Panc1 (cell line): ENCODE results near the gene POU4F1. TPM values are rescaled to one million over a fixed set of nuclear protein-coding genes. Genes with fewer than 3 reads are reported as not detected.

Experiments
- ATAC-seq: fragments of 200-7000 bp; cut with Tn5 transposase; 2 replicates; pipeline ENCODE4 v1.9.1; 2020; ENCODE audit warnings: mild to moderate bottlenecking, moderate library complexity
- BruUV-seq: library from RNA; stranded (reverse); fragments of 400-500 nt; replicated peaks from 2 replicates; lab custom pipeline; 2021; lab: Mats Ljungman, UMichigan
- CTCF ChIA-PET: fragments of 300-600 bp; sonication (Branson Sonifier 250); formaldehyde crosslinking; loops from one replicate; lab custom pipeline; 2022; ENCODE audit warnings: antibody characterized with exemption; lab: Charles Lee
- POLR2A ChIA-PET: fragments of 300-600 bp; sonication (Branson Sonifier 250); formaldehyde crosslinking; loops from one replicate; lab custom pipeline; 2022; ENCODE audit warnings: antibody characterized with exemption; lab: Charles Lee
- DNase-seq: peaks from one replicate; pipeline ENCODE4 v3.0.0-alpha.2; 2010; ENCODE audit warnings: low read depth, low spot score
- H3K27ac ChIP-seq: 2 replicates; pipeline ENCODE4 v1.5.1; 2011; ENCODE audit warnings: mild to moderate bottlenecking, low read length, inconsistent platforms
- H3K27me3 ChIP-seq: fragments of 200-500 bp; sonication (Bioruptor generic); 2 replicates; pipeline ENCODE4 v1.6.0; 2014; ENCODE audit warnings: low read length, inconsistent platforms; ENCODE audit not compliant: control insufficient read depth, insufficient read depth
- H3K36me3 ChIP-seq: fragments of 200-500 bp; sonication (Bioruptor generic); 2 replicates; pipeline ENCODE4 v1.5.1; 2014; ENCODE audit warnings: inconsistent platforms, mild to moderate bottlenecking, low read length, moderate library complexity; ENCODE audit not compliant: control insufficient read depth, insufficient read depth
- H3K4me1 ChIP-seq: 2 replicates; pipeline ENCODE4 v1.5.1; 2011; ENCODE audit warnings: inconsistent platforms, mild to moderate bottlenecking, low read length, moderate library complexity; ENCODE audit not compliant: control insufficient read depth, insufficient read depth
- H3K4me3 ChIP-seq, 2 experiments: 2 replicates each; pipeline ENCODE4 v1.5.1; 2011 to 2012; ENCODE audit warnings: low read depth in 2 of 2, low read length in 2 of 2, mild to moderate bottlenecking in 2 of 2, inconsistent platforms in 1 of 2, moderate library complexity in 1 of 2
- H3K9me3 ChIP-seq: fragments of 200-500 bp; sonication (Bioruptor generic); 2 replicates; pipeline ENCODE4 v1.5.1; 2014; ENCODE audit warnings: low read depth, mild to moderate bottlenecking, inconsistent platforms, low read length, moderate library complexity; ENCODE audit not compliant: control insufficient read depth, insufficient read depth
- POLR2AphosphoS5 ChIP-seq: IDR thresholded peaks from 2 replicates; pipeline ENCODE4 v1.6.1; 2012; ENCODE audit warnings: mild to moderate bottlenecking, low read depth, low read length, moderate library complexity
- SIN3A ChIP-seq: IDR thresholded peaks from 2 replicates; pipeline ENCODE4 v1.6.1; 2012; ENCODE audit warnings: low read depth, mild to moderate bottlenecking, low read length, moderate library complexity, borderline replicate concordance; ENCODE audit not compliant: insufficient read depth
- TCF7L2 ChIP-seq: IDR thresholded peaks from 2 replicates; pipeline ENCODE4 v1.6.1; 2011; ENCODE audit warnings: mild to moderate bottlenecking, low read depth, low read length, inconsistent platforms
- in situ Hi-C: cut with HindIII; loops from 2 replicates; pipeline ENCODE4 v1.10.0; 2016; ENCODE audit warnings: low sequenced_read_pairs, low pct_unique_long_range_greater_than_20kb
- intact Hi-C: fragments of 100-400 bp; cut with micrococcal nuclease; formaldehyde crosslinking; loops from one replicate; pipeline ENCODE4 v1.10.0; 2022; ENCODE audit not compliant: unreplicated experiment
- total RNA-seq: library from RNA; stranded (reverse); gene quantifications from one replicate; pipeline ENCODE4 v1.2.1, GENCODE V29; 2021; ENCODE audit not compliant: unreplicated experiment
- TF ChIP-seq, protein P1 (sequence below), 2 experiments: IDR thresholded peaks; 2 replicates each; pipeline ENCODE4 v1.6.1; 2011 to 2012; ENCODE audit warnings: low read depth in 2 of 2, control low read depth in 1 of 2, low read length in 1 of 2, mild to moderate bottlenecking in 1 of 2, moderate library complexity in 1 of 2; ENCODE audit not compliant: insufficient read depth in 1 of 2
- TF ChIP-seq, protein P2 (sequence below): fragments of 450-650 bp; IDR thresholded peaks from 2 replicates; pipeline ENCODE4 v1.5.1; 2017; ENCODE audit warnings: mild to moderate bottlenecking

Gene POU4F1
- total RNA-seq, 1 experiment from 2014 or later: not detected

DNA sequence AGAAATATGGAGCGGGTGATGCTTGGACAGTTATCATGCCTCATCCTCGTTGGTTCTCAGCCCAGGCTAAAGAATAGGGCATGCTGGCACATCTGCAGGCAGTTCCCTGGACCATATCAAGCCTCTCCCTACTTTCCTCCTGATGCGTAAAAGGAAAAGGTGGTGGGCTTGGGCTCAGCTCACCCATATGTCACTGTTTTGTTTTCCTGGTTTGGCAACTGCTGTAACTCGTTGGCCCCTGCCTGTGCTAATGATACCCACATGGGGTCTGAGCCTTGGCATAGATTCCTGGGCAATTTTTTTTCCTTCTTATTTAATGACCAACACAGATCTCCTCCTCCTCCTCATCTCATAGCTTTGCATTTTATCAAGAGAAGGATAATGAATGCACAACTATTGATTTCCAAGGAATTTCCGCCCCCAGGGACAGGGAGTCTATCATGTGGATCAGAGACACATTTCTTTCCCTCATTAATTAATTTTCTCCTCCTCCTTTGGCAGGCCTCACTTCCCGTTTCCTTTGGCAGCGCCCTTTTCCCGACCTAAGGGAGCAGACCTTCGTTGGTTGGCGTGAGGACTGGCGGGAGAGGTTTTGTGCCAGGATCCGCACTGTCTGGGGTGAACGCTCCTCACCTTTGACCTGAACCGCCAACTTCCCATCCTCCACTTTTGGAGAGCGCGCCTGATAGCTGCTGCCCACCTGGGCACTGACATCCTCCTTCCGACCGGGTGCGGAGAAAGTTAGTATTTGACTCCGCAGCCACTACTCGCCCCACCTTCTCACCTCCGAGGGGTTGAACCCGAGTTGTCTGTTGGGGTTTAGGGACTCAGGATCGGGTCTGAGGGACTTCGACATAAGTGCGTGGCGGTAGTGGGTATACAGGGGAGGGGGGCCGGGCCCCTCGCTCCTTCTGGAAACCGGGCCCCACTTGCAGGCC is 3.4 kb upstream of the POU4F1 start:
- CTCF ChIA-PET: no interaction called here
- H3K4me3 ChIP-seq: no peak overlapping the region
- H3K27me3 ChIP-seq: no peaks in the 10 kb centered on the region; the same call in 1 of the 2 replicates
- H3K36me3 ChIP-seq: no peaks in the 10 kb centered on the region
- in situ Hi-C loops (no loop called here), intact Hi-C loops (no loop called here)
- DNase-seq (no peak), ATAC-seq (no peak)
- BruUV-seq: no TSS peak
- 0 out of 2 replicates have a peak, but pooled peaks cover 3% of the 10 kb centered on the region for H3K4me1 ChIP-seq
- no peak overlapping the region for H3K27ac ChIP-seq
- no peaks in the 10 kb centered on the region for H3K9me3 ChIP-seq
- POLR2A ChIA-PET: no interaction called here
- TF ChIP-seq, protein P1, sequence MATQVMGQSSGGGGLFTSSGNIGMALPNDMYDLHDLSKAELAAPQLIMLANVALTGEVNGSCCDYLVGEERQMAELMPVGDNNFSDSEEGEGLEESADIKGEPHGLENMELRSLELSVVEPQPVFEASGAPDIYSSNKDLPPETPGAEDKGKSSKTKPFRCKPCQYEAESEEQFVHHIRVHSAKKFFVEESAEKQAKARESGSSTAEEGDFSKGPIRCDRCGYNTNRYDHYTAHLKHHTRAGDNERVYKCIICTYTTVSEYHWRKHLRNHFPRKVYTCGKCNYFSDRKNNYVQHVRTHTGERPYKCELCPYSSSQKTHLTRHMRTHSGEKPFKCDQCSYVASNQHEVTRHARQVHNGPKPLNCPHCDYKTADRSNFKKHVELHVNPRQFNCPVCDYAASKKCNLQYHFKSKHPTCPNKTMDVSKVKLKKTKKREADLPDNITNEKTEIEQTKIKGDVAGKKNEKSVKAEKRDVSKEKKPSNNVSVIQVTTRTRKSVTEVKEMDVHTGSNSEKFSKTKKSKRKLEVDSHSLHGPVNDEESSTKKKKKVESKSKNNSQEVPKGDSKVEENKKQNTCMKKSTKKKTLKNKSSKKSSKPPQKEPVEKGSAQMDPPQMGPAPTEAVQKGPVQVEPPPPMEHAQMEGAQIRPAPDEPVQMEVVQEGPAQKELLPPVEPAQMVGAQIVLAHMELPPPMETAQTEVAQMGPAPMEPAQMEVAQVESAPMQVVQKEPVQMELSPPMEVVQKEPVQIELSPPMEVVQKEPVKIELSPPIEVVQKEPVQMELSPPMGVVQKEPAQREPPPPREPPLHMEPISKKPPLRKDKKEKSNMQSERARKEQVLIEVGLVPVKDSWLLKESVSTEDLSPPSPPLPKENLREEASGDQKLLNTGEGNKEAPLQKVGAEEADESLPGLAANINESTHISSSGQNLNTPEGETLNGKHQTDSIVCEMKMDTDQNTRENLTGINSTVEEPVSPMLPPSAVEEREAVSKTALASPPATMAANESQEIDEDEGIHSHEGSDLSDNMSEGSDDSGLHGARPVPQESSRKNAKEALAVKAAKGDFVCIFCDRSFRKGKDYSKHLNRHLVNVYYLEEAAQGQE (IDR thresholded peaks at IDR 0.05; ENCODE audit: insufficient read depth in 1 of 2, low read depth in 2 of 2, low read length in 1 of 2): no peak
- TF ChIP-seq TCF7L2: no peak
- TF ChIP-seq SIN3A: no peak
- TF ChIP-seq, protein P2, sequence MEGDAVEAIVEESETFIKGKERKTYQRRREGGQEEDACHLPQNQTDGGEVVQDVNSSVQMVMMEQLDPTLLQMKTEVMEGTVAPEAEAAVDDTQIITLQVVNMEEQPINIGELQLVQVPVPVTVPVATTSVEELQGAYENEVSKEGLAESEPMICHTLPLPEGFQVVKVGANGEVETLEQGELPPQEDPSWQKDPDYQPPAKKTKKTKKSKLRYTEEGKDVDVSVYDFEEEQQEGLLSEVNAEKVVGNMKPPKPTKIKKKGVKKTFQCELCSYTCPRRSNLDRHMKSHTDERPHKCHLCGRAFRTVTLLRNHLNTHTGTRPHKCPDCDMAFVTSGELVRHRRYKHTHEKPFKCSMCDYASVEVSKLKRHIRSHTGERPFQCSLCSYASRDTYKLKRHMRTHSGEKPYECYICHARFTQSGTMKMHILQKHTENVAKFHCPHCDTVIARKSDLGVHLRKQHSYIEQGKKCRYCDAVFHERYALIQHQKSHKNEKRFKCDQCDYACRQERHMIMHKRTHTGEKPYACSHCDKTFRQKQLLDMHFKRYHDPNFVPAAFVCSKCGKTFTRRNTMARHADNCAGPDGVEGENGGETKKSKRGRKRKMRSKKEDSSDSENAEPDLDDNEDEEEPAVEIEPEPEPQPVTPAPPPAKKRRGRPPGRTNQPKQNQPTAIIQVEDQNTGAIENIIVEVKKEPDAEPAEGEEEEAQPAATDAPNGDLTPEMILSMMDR: no peak
- no peak for TF ChIP-seq POLR2AphosphoS5

DNA sequence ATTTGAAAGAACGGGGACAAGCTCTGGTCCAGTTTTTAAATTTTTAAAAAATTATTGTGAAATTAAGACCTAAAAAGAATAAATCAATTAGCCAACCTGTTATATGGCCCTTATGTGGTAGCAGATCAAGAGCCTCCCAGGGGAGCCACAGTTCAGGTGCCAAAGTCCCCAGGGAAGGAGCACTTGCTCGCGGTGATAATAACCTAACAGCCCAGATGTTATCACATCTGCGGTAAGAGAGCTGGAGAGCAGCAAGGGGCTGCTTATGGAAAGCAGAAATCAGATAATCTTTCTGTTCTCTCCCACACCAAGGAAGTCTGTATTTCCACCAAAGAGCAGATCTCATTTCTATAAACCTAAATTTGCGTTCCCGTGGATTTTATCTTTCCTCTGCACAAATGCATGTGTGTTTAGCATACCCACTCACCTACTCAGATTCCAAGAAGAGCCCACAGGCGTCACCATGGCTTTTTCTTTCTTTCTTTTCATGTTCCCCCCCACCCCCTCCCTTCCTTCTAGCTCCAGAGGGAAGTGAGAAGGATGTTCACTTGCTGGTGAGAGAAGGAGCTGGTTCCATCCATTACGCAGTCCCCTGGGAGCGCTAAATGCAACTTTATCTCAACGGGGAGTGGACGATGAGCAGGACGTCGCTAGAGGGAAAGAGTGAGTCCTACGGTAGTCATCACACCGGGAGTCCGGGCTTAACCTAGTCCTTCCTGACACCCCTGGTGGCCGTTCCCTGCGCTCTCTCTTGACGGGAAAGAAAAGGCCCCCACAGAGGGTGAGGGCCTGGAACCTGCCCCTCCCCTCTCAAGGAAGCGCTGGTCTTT is 1.6 kb upstream of the POU4F1 start:
- TF ChIP-seq SIN3A (no peak), TCF7L2 (no peak), POLR2AphosphoS5 (no peak)
- TF ChIP-seq, protein P1 (IDR thresholded peaks at IDR 0.05; ENCODE audit: insufficient read depth in 1 of 2, low read depth in 2 of 2, low read length in 1 of 2): no peak
- TF ChIP-seq, protein P2: no peak
- ATAC-seq (no peak), DNase-seq (no peak)
- Histone ChIP-seq H3K9me3 (no peaks in the 10 kb centered on the region), H3K27ac (no peak overlapping the region), H3K36me3 (no peaks in the 10 kb centered on the region), H3K27me3 (no peaks in the 10 kb centered on the region; the same call in 1 of the 2 replicates), H3K4me3 (no peak overlapping the region), H3K4me1 (0 out of 2 replicates have a peak, but pooled peaks cover 3% of the 10 kb centered on the region)
- BruUV-seq: no TSS peak
- in situ Hi-C loops (no loop called here), intact Hi-C loops (no loop called here)
- POLR2A ChIA-PET: no interaction called here
- CTCF ChIA-PET: interaction anchor here (0.7 kb wide), 1 partner anchor 131 kb away, joined by 8 read pairs; no protein-coding TSS in a partner anchor
